ENCODE measurements around the gene CELSR1. TPM values are rescaled to one million over a fixed set of nuclear protein-coding genes. Genes with fewer than 3 reads are reported as not detected.

The CELSR1 gene
- total and polyA plus RNA-seq, 2 of the 13 experiments (the other 11 are each of a cell fraction or from before 2014, with no cell fraction given): 0.78 to 1.8 TPM

DNA sequence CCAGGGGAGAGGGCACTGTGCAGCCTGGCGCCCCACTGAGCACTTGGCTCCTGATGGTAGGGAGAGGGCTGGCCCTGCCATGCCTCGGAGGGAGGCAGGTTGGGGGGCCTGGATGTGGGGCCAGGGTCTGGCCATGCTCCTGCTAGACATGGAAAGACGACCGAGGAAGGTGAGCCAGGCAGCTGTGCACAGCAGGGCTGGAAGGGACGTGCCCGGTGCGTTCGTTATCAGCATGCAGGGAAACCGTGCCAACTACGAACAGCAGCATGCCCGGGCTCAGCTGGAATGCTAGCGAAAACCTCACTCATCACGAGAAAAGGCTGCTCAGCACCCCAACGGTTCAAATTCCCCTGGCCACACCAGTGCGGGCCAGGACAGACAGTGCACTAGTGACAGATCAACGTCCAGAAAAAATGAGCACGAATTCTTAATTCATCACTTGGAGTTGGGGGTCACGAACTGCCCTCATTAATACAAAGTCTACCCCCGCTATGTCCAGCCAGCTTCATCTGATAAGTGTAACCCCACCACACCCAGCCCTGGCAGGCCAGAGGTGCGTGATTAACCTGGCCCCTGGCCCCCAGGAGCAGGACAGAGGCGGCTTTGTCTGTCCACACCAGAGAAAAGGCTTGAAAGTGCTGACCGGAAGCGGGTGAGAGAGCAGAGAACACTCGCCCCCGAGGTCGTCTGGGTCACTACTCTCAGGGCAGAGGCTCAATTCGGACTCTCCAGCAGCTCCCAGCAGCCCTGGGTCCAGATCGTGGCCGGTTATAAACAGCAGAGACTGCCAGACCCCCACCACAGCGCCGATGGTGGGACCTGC lies 84.2 kb downstream of the CELSR1 start (continued):
- TF ChIP-seq KDM5B (CRISPR knock-in tag; IDR thresholded peaks at IDR 0.05; ENCODE audit: borderline replicate concordance) (peak; percentile 67; the same call in 1 of the 2 replicates), MAZ (IDR thresholded peaks at IDR 0.05; ENCODE audit: borderline replicate concordance, low read depth, low read length) (peak; percentile 21; the same call in 1 of the 2 replicates), MAZ (CRISPR knock-in tag; IDR thresholded peaks at IDR 0.05; ENCODE audit: low read depth) (peak; percentile 78), TCF7 (IDR thresholded peaks at IDR 0.05; ENCODE audit: low read depth) (no peak; the same call in 1 of the 2 replicates), MBNL3 (CRISPR knock-in tag; conservative IDR thresholded peaks at IDR 0.05) (no peak), ZNF44 (CRISPR knock-in tag; IDR thresholded peaks at IDR 0.05) (no peak), TBL1XR1 (IDR thresholded peaks at IDR 0.05; ENCODE audit: borderline replicate concordance, low read length, partially characterized antibody) (peak; percentile 35), ZBTB42 (CRISPR knock-in tag; IDR thresholded peaks at IDR 0.05) (no peak; the same call in 1 of the 2 replicates), ZNF317 (CRISPR knock-in tag; IDR thresholded peaks at IDR 0.05) (peak; percentile 67; the same call in 1 of the 2 replicates), CEBPB (IDR thresholded peaks at IDR 0.05; ENCODE audit: borderline replicate concordance, low read depth, low read length) (no peak)
- TF ChIP-seq, protein P1, sequence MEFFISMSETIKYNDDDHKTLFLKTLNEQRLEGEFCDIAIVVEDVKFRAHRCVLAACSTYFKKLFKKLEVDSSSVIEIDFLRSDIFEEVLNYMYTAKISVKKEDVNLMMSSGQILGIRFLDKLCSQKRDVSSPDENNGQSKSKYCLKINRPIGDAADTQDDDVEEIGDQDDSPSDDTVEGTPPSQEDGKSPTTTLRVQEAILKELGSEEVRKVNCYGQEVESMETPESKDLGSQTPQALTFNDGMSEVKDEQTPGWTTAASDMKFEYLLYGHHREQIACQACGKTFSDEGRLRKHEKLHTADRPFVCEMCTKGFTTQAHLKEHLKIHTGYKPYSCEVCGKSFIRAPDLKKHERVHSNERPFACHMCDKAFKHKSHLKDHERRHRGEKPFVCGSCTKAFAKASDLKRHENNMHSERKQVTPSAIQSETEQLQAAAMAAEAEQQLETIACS (CRISPR knock-in tag; IDR thresholded peaks at IDR 0.05): no peak
- TF ChIP-seq, protein P2, sequence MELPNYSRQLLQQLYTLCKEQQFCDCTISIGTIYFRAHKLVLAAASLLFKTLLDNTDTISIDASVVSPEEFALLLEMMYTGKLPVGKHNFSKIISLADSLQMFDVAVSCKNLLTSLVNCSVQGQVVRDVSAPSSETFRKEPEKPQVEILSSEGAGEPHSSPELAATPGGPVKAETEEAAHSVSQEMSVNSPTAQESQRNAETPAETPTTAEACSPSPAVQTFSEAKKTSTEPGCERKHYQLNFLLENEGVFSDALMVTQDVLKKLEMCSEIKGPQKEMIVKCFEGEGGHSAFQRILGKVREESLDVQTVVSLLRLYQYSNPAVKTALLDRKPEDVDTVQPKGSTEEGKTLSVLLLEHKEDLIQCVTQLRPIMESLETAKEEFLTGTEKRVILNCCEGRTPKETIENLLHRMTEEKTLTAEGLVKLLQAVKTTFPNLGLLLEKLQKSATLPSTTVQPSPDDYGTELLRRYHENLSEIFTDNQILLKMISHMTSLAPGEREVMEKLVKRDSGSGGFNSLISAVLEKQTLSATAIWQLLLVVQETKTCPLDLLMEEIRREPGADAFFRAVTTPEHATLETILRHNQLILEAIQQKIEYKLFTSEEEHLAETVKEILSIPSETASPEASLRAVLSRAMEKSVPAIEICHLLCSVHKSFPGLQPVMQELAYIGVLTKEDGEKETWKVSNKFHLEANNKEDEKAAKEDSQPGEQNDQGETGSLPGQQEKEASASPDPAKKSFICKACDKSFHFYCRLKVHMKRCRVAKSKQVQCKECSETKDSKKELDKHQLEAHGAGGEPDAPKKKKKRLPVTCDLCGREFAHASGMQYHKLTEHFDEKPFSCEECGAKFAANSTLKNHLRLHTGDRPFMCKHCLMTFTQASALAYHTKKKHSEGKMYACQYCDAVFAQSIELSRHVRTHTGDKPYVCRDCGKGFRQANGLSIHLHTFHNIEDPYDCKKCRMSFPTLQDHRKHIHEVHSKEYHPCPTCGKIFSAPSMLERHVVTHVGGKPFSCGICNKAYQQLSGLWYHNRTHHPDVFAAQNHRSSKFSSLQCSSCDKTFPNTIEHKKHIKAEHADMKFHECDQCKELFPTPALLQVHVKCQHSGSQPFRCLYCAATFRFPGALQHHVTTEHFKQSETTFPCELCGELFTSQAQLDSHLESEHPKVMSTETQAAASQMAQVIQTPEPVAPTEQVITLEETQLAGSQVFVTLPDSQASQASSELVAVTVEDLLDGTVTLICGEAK (IDR thresholded peaks at IDR 0.05): no peak
- TF ChIP-seq, protein P2 (CRISPR knock-in tag; IDR thresholded peaks at IDR 0.05): no peak
